ENCODE results near the gene C19orf38. TPM values are rescaled to one million over a fixed set of nuclear protein-coding genes. Genes with fewer than 3 reads are reported as not detected.

The C19orf38 gene
- total RNA-seq, 1 experiment from 2014 or later: not detected

DNA sequence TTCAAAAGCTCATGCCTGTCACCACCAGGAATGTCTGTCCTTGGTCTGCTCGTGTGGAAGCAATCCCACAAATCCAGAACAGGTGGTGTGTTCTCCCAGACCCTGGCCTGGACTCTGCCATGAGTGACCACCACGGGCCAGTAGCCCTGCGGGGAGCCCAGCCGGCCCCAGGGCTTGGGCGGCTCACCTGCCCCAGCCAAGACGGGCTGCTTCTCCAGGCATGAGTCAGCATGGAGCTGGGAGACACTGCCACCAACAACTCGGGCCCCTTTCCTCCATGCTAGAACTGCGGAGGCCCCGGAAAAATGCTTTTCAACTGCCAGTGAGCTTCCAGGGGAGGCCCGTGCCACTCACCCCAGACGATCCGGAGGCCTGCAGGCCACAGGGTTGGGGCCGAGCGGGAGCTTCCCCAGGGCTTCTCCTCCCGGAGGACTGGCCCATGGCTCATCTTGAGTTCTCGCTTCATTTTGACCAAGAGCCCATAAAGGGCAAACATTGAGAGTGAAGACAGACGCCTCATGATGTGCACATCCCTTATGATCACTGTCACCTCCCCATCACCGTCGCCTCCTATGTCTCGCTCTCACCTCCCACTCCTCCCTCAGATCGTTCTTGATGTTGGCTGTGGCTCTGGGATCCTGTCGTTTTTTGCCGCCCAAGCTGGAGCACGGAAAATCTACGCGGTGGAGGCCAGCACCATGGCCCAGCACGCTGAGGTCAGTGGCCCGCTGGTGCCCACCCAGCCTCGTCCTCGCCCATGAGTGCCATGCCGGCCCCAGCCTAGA is 63.6 kb downstream of the C19orf38 start:
- Histone ChIP-seq H4K91ac (ENCODE audit: insufficient read length, low read depth, low read length) (no peak overlapping the region), H3K9ac (ENCODE audit: extremely low read depth, insufficient read length, low read length) (no peak overlapping the region), H4K20me1 (ENCODE audit: control insufficient read depth, insufficient read depth, insufficient read length) (no peaks in the 10 kb centered on the region), H3K56ac (ENCODE audit: insufficient read length, low read depth, low read length) (no peak overlapping the region), H2AFZ (ENCODE audit: low read length) (no peak overlapping the region), H3K79me2 (ENCODE audit: insufficient read depth, low read length) (no peaks in the 10 kb centered on the region), H3K4me1 (ENCODE audit: insufficient read depth, low read length) (no peaks in the 10 kb centered on the region), H3K27ac (ENCODE audit: insufficient read length, low read depth, low read length) (no peak overlapping the region), H4K5ac (ENCODE audit: insufficient read length, low read depth, low read length) (no peak overlapping the region), H3K9me3 (ENCODE audit: control insufficient read depth, low read depth, low read length) (no peaks in the 10 kb centered on the region), H3K14ac (ENCODE audit: insufficient read depth, low read length) (no peak overlapping the region), H3K23ac (ENCODE audit: insufficient read length, low read depth, low read length) (no peak overlapping the region), H3K23me2 (ENCODE audit: insufficient read length, low read depth, low read length, poor library complexity, severe bottlenecking) (no peaks in the 10 kb centered on the region), H3K79me1 (ENCODE audit: insufficient read depth, low read depth, low read length, poor library complexity, severe bottlenecking) (no peaks in the 10 kb centered on the region), H2BK5ac (ENCODE audit: insufficient read length, low read length) (no peak overlapping the region), H2AK5ac (ENCODE audit: insufficient read length, low read length) (no peak overlapping the region), H3K4me2 (ENCODE audit: insufficient read depth, insufficient read length, low read length) (no peak overlapping the region), H4K8ac (replicated peaks; ENCODE audit: insufficient read length, low read depth, low read length) (no peak overlapping the region), H2BK15ac (ENCODE audit: low read depth, low read length) (no peak overlapping the region), H3K27me3 (ENCODE audit: insufficient read depth, low read length) (no peaks in the 10 kb centered on the region), H3K18ac (ENCODE audit: insufficient read length, low read depth, low read length) (no peak overlapping the region), H2BK12ac (ENCODE audit: insufficient read length, low read depth, low read length) (no peak overlapping the region), H3K4ac (ENCODE audit: low read depth, low read length) (no peak overlapping the region), H2BK20ac (ENCODE audit: low read depth, low read length, poor library complexity, severe bottlenecking) (no peak overlapping the region), H2BK120ac (ENCODE audit: low read depth, low read length, poor library complexity, severe bottlenecking) (no peak overlapping the region), H3T11ph (ENCODE audit: low read length) (no peak overlapping the region)
- Mint-ChIP-seq H3K27me3 (ENCODE audit: low read depth) (no peaks in the 10 kb centered on the region), H3K4me1 (no peaks in the 10 kb centered on the region), H3K27ac (peak overlapping the region in 2 of 3 experiments; percentile 51 to 68; a peak in 2 of 7 replicates), H3K36me3 (ENCODE audit: insufficient read depth in 1 of 3, low read depth in 3 of 3) (peaks cover 19 to 71% (median 59%) of the 10 kb centered on the region in 3 experiments; a peak in 6 of 7 replicates), H3K4me3 (no peak overlapping the region), H3K9me3 (no peaks in the 10 kb centered on the region)
- TF ChIP-seq, protein P1, sequence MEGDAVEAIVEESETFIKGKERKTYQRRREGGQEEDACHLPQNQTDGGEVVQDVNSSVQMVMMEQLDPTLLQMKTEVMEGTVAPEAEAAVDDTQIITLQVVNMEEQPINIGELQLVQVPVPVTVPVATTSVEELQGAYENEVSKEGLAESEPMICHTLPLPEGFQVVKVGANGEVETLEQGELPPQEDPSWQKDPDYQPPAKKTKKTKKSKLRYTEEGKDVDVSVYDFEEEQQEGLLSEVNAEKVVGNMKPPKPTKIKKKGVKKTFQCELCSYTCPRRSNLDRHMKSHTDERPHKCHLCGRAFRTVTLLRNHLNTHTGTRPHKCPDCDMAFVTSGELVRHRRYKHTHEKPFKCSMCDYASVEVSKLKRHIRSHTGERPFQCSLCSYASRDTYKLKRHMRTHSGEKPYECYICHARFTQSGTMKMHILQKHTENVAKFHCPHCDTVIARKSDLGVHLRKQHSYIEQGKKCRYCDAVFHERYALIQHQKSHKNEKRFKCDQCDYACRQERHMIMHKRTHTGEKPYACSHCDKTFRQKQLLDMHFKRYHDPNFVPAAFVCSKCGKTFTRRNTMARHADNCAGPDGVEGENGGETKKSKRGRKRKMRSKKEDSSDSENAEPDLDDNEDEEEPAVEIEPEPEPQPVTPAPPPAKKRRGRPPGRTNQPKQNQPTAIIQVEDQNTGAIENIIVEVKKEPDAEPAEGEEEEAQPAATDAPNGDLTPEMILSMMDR (conservative IDR thresholded peaks at IDR 0.05): no peak
- DNase-seq: peak; percentile 19
- no CpG with 5 or more reads among the region's 31 CpGs for WGBS (ENCODE audit: extremely low coverage, insufficient read length, low lambda C conversion rate)
